Measurements from ENCODE around the gene RANBP3.

GRCh38 chr19:5993648-5994358 lies 15.9 kb upstream of the RANBP3 start:
- no peak for TF ChIP-seq GATA3 (IDR thresholded peaks at IDR 0.05; ENCODE audit: low read depth, low read length)
- TF ChIP-seq GATA2 (IDR thresholded peaks at IDR 0.05; ENCODE audit: low read depth, low read length): no peak

All from SH-SY5Y (cell line).